ENCODE results near the gene TCF7L1. TPM values are rescaled to one million over a fixed set of nuclear protein-coding genes. Genes with fewer than 3 reads are reported as not detected.

Gene TCF7L1
- total and polyA plus RNA-seq, 2 of the 13 experiments (the other 11 are each of a cell fraction or from before 2014, with no cell fraction given) = 0.04 to 0.15 TPM

DNA sequence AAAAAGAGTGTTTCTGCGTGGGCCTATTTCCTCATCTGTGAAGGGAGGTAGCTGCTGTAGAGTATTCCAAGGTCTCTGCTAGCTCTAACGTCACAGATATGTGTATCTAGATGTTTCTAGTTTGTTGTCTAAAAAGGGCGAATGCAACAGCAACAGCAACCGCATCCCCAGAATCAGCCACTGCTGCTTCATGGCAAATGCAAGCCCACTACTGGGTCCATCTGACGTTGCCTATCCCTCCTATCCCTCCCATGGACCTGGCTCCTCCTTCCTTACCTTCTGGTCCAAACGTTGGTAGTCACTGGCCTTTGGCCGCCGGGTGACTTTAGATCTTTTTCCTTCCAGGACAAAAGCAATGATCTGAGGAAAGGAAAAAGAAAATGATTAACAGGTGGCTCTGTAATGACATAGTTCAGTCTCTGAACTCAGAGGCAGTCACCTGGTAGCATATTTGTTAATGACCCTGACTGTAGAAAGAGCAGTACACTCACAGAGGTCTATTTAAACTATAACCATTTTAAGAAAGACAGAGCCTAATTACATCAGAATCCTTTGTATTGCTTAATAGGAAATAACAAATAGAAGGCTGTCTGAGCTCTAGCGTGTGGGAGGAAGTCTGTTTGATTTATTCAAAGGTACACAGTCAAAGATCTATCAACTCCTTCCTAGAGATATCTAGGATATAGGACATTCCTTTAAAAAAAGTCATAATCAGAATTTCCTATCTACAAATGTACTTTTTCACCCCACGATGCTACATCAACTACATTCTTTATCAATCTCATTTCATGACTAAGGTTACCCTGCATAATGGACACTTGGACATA lies 191.7 kb downstream of the TCF7L1 start (continued):
- no peak for TF ChIP-seq MZF1 (CRISPR knock-in tag; IDR thresholded peaks at IDR 0.05; ENCODE audit: borderline replicate concordance)
- no peak; the same call in none of the 2 replicates for TF ChIP-seq SIX4 (CRISPR knock-in tag; IDR thresholded peaks at IDR 0.05)
- peak; percentile 43; the same call in 1 of the 2 replicates for TF ChIP-seq ZNF350 (CRISPR knock-in tag; IDR thresholded peaks at IDR 0.05; ENCODE audit: borderline replicate concordance, low read depth)
- TF ChIP-seq MIXL1 (CRISPR knock-in tag; IDR thresholded peaks at IDR 0.05) = peak; percentile 99
- TF ChIP-seq ZNF335 (CRISPR knock-in tag; IDR thresholded peaks at IDR 0.05) = peak; percentile 33; the same call in 1 of the 2 replicates
- TF ChIP-seq ZNF672 (CRISPR knock-in tag; IDR thresholded peaks at IDR 0.05) = no peak
- peak; percentile 81 for TF ChIP-seq ATF7 (IDR thresholded peaks at IDR 0.05)
- TF ChIP-seq ATF7 (CRISPR knock-in tag; IDR thresholded peaks at IDR 0.05) = no peak
- TF ChIP-seq HHEX (CRISPR knock-in tag; IDR thresholded peaks at IDR 0.05) = no peak
- no peak for TF ChIP-seq TP53 (CRISPR knock-in tag; conservative IDR thresholded peaks at IDR 0.05)
- TF ChIP-seq ZNF224 (CRISPR knock-in tag; IDR thresholded peaks at IDR 0.05) = 0 out of 2 replicates have a peak, but pooled peaks have one; percentile 7
- TF ChIP-seq KDM5B (CRISPR knock-in tag; IDR thresholded peaks at IDR 0.05; ENCODE audit: borderline replicate concordance) = no peak
- no peak for TF ChIP-seq EZH2 (conservative IDR thresholded peaks at IDR 0.05; ENCODE audit: low read depth, low read length)
- peak; percentile 62 for TF ChIP-seq POGZ (CRISPR knock-in tag; IDR thresholded peaks at IDR 0.05)
- no peak; the same call in 1 of the 2 replicates for TF ChIP-seq ZNF792 (CRISPR knock-in tag; IDR thresholded peaks at IDR 0.05)
- TF ChIP-seq NR2F1 (CRISPR knock-in tag; IDR thresholded peaks at IDR 0.05) = peak; percentile 31 to 76; a peak in 3 of 4 replicates
- no peak for TF ChIP-seq ZFP36L2 (CRISPR knock-in tag; IDR thresholded peaks at IDR 0.05)
- 0 out of 2 replicates have a peak, but pooled peaks have one; percentile 54 for TF ChIP-seq MTF2 (CRISPR knock-in tag; IDR thresholded peaks at IDR 0.05; ENCODE audit: borderline replicate concordance)
- no peak for TF ChIP-seq ZNF562 (CRISPR knock-in tag; IDR thresholded peaks at IDR 0.05; ENCODE audit: borderline replicate concordance)
- peak; percentile 76 for TF ChIP-seq MBD4 (IDR thresholded peaks at IDR 0.05; ENCODE audit: borderline replicate concordance, low read length)
- peak; percentile 12; the same call in 1 of the 2 replicates for TF ChIP-seq HOXD1 (CRISPR knock-in tag; IDR thresholded peaks at IDR 0.05)
- TF ChIP-seq ZNF563 (CRISPR knock-in tag; IDR thresholded peaks at IDR 0.05) = no peak
- TF ChIP-seq, protein P1, sequence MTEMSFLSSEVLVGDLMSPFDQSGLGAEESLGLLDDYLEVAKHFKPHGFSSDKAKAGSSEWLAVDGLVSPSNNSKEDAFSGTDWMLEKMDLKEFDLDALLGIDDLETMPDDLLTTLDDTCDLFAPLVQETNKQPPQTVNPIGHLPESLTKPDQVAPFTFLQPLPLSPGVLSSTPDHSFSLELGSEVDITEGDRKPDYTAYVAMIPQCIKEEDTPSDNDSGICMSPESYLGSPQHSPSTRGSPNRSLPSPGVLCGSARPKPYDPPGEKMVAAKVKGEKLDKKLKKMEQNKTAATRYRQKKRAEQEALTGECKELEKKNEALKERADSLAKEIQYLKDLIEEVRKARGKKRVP (CRISPR knock-in tag; IDR thresholded peaks at IDR 0.05) = peak in 1 of 2 experiments; percentile 98; a peak in 2 of 4 replicates
- TF ChIP-seq ZNF619 (CRISPR knock-in tag; IDR thresholded peaks at IDR 0.05) = no peak
- TF ChIP-seq ZNF251 (CRISPR knock-in tag; IDR thresholded peaks at IDR 0.05) = no peak

Data from HepG2 (cell line).